Stimulated activated CD4-positive, alpha-beta T cell treated with anti-CD3 and anti-CD28 coated beads, TNF-alpha, amount 100 ng/mL, for 4 hours (primary cell): ENCODE data around the gene TRIM66.

Experiments
- DNase-seq, 3 experiments: peaks; one replicate each; pipeline ENCODE4 v3.0.0-alpha.2; 2020; ENCODE audit warnings: low read depth in 3 of 3

Gene TRIM66

GRCh38 chr11:8715501-8715900, 33.0 kb upstream of the TRIM66 start:
- DNase-seq: no peak

GRCh38 chr11:8714622-8715225, 32.3 kb upstream of the TRIM66 start:
- no peak for DNase-seq

GRCh38 chr11:8713760-8714454, 31.4 kb upstream of the TRIM66 start:
- DNase-seq: no peak

GRCh38 chr11:8712506-8712905, 30.0 kb upstream of the TRIM66 start:
- no peak for DNase-seq

- DNase-seq: no peak
Observed at GRCh38 chr11:8711895-8712442, 29.5 kb upstream of the TRIM66 start.

GRCh38 chr11:8709777-8710176, 27.3 kb upstream of the TRIM66 start:
- no peak for DNase-seq

- no peak for DNase-seq
Observed at GRCh38 chr11:8709002-8709672, 26.7 kb upstream of the TRIM66 start.

- no peak for DNase-seq
Observed at GRCh38 chr11:8707541-8708191, 25.2 kb upstream of the TRIM66 start.

- no peak for DNase-seq
Observed at GRCh38 chr11:8706673-8707432, 24.4 kb upstream of the TRIM66 start.

- DNase-seq: no peak
Observed at GRCh38 chr11:8705146-8705545, 22.7 kb upstream of the TRIM66 start.

- no peak for DNase-seq
Observed at GRCh38 chr11:8704136-8704535, 21.7 kb upstream of the TRIM66 start.

- DNase-seq: no peak
Observed at GRCh38 chr11:8702598-8702915, 20.1 kb upstream of the TRIM66 start.

- DNase-seq: no peak
Observed at GRCh38 chr11:8701891-8702597, 19.6 kb upstream of the TRIM66 start.

- no peak for DNase-seq
Observed at GRCh38 chr11:8699903-8700302, 17.4 kb upstream of the TRIM66 start.

GRCh38 chr11:8698917-8699441, 16.5 kb upstream of the TRIM66 start:
- DNase-seq: no peak

- DNase-seq: no peak
Observed at GRCh38 chr11:8698379-8698851, 15.9 kb upstream of the TRIM66 start.

- no peak for DNase-seq
Observed at GRCh38 chr11:8697054-8697453, 14.6 kb upstream of the TRIM66 start.

- DNase-seq: no peak
Observed at GRCh38 chr11:8694137-8694536, 11.7 kb upstream of the TRIM66 start.

GRCh38 chr11:8693555-8693954, 11.1 kb upstream of the TRIM66 start:
- DNase-seq: no peak

GRCh38 chr11:8693010-8693551, 10.6 kb upstream of the TRIM66 start:
- no peak for DNase-seq
